Astrocyte (in vitro differentiated cells and primary cell): ENCODE data around the gene GPX6. TPM values are rescaled to one million over a fixed set of nuclear protein-coding genes. Genes with fewer than 3 reads are reported as not detected.
A peak's percentile ranks its signal among the peaks of the same experiment; 100 is the strongest.

ENCODE experiments used
- DNase-seq: peaks from one replicate; pipeline ENCODE4 v3.0.0-alpha.2; 2010; ENCODE audit warnings: low read depth
- FAIRE-seq: peaks from 2 replicates; lab custom pipeline; 2011; peaks lifted over from hg19 to GRCh38; lab: Jason Lieb, UNC
- H2AFZ ChIP-seq: 2 replicates; pipeline ENCODE4 v1.6.0; 2012; ENCODE audit warnings: low read depth, low read length, inconsistent platforms
- H3K27ac ChIP-seq: 2 replicates; pipeline ENCODE4 v1.5.1; 2011; ENCODE audit warnings: low read depth, low read length, inconsistent platforms
- H3K27me3 ChIP-seq: 2 replicates; pipeline ENCODE4 v1.6.0; 2011; ENCODE audit warnings: low read length, inconsistent platforms; ENCODE audit not compliant: insufficient read depth
- H3K36me3 ChIP-seq: 2 replicates; pipeline ENCODE4 v1.5.1; 2011; ENCODE audit warnings: low read length, inconsistent platforms; ENCODE audit not compliant: insufficient read depth
- H3K4me1 ChIP-seq: 2 replicates; pipeline ENCODE4 v1.5.1; 2011; ENCODE audit warnings: low read length, inconsistent platforms; ENCODE audit not compliant: insufficient read depth
- H3K4me2 ChIP-seq: 2 replicates; pipeline ENCODE4 v1.6.0; 2012; ENCODE audit warnings: low read length, inconsistent platforms
- H3K4me3 ChIP-seq: 2 replicates; pipeline ENCODE4 v1.5.1; 2011; ENCODE audit warnings: low read depth, mild to moderate bottlenecking, low read length, inconsistent platforms; ENCODE audit not compliant: insufficient read depth
- H3K79me2 ChIP-seq: 2 replicates; pipeline ENCODE4 v1.6.0; 2012; ENCODE audit warnings: mild to moderate bottlenecking, low read length, inconsistent platforms; ENCODE audit not compliant: insufficient read depth
- H3K9ac ChIP-seq: 2 replicates; pipeline ENCODE4 v1.6.0; 2012; ENCODE audit warnings: mild to moderate bottlenecking, low read length, inconsistent platforms
- H3K9me3 ChIP-seq: 2 replicates; pipeline ENCODE4 v1.5.1; 2012; ENCODE audit warnings: low read depth, mild to moderate bottlenecking, low read length, inconsistent platforms; ENCODE audit not compliant: insufficient read depth
- H4K20me1 ChIP-seq: 2 replicates; pipeline ENCODE4 v1.6.0; 2012; ENCODE audit warnings: low read length, inconsistent platforms; ENCODE audit not compliant: insufficient read depth
- H3K27ac Mint-ChIP-seq: one replicate; pipeline ENCODE4 v1.8.0; 2021; ENCODE audit warnings: mild to moderate bottlenecking, mixed read lengths; ENCODE audit not compliant: unreplicated experiment
- H3K27me3 Mint-ChIP-seq: one replicate; pipeline ENCODE4 v1.8.0; 2021; ENCODE audit warnings: low read depth, mixed read lengths; ENCODE audit not compliant: unreplicated experiment
- H3K36me3 Mint-ChIP-seq: one replicate; pipeline ENCODE4 v1.8.0; 2021; ENCODE audit warnings: low read depth, mixed read lengths; ENCODE audit not compliant: unreplicated experiment
- H3K4me1 Mint-ChIP-seq: one replicate; pipeline ENCODE4 v1.8.0; 2021; ENCODE audit warnings: low read depth, mixed read lengths; ENCODE audit not compliant: unreplicated experiment
- H3K4me3 Mint-ChIP-seq: one replicate; pipeline ENCODE4 v1.8.0; 2021; ENCODE audit warnings: mild to moderate bottlenecking, moderate library complexity, mixed read lengths; ENCODE audit not compliant: unreplicated experiment
- H3K9me3 Mint-ChIP-seq: one replicate; pipeline ENCODE4 v1.8.0; 2021; ENCODE audit warnings: mild to moderate bottlenecking, mixed read lengths; ENCODE audit not compliant: unreplicated experiment
- EZH2 ChIP-seq: IDR thresholded peaks from 2 replicates; pipeline ENCODE4 v1.6.1; 2012; ENCODE audit warnings: mild to moderate bottlenecking, low read length, inconsistent platforms; ENCODE audit not compliant: insufficient read depth
- total RNA-seq: library from RNA; stranded (reverse); gene quantifications from 2 replicates; pipeline ENCODE4 v1.2.1, GENCODE V29; 2021
- TF ChIP-seq, protein P1 (sequence below): IDR thresholded peaks from 2 replicates; pipeline ENCODE4 v1.5.1; 2011; ENCODE audit warnings: low read depth, mild to moderate bottlenecking, inconsistent platforms, low read length, moderate library complexity; ENCODE audit not compliant: insufficient read depth

The GPX6 gene
- total RNA-seq, 1 donor from 2014 or later: not detected

DNA sequence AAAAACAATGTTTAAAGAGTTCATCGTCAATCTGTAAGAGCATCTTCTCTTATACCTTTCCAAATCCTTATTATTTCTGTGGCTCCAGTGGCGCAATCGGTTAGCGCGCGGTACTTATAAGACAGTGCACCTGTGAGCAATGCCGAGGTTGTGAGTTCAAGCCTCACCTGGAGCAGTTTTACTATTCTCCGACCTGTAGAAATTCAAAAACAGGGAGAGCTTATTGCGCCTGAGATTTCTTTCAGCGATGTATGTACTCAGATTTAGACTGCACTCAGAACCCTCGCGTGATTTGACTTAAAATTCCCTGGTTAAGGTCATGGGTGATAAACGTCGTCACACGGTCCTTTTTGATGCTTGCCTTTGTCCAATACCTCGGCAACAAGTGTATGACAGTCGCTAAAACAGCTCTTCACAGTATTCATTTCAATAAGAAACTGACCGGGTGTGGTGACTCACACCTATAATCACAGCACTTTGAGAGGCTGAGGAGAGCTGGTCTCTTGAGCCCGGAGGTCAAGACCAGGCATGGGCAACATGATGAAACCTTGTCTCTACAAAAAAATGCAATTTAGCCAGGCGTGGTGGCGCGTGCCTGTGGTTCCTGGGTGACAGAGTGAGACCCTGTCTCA lies 22.0 kb upstream of the GPX6 start:
- no peaks in the 10 kb centered on the region for H3K36me3 ChIP-seq
- no peaks in the 10 kb centered on the region for H3K4me1 ChIP-seq
- H3K4me3 ChIP-seq: peak overlapping the region; percentile 68
- Mint-ChIP-seq H3K4me1 (peaks cover 3% of the 10 kb centered on the region), H3K4me3 (peak overlapping the region; percentile 80), H3K27me3 (peaks cover 13% of the 10 kb centered on the region), H3K36me3 (no peaks in the 10 kb centered on the region), H3K9me3 (peaks cover 2% of the 10 kb centered on the region), H3K27ac (peak overlapping the region; percentile 58)
- no peak overlapping the region for H3K27ac ChIP-seq
- no peaks in the 10 kb centered on the region for H3K79me2 ChIP-seq
- FAIRE-seq: no peak
- peak overlapping the region; percentile 81 for H3K4me2 ChIP-seq
- no peak overlapping the region for H2AFZ ChIP-seq
- no peak overlapping the region for H3K9ac ChIP-seq
- no peak for DNase-seq
- peaks cover 4% of the 10 kb centered on the region for H3K27me3 ChIP-seq
- H3K9me3 ChIP-seq: no peaks in the 10 kb centered on the region
- H4K20me1 ChIP-seq: no peaks in the 10 kb centered on the region
- TF ChIP-seq EZH2: no peak
- TF ChIP-seq, protein P1, sequence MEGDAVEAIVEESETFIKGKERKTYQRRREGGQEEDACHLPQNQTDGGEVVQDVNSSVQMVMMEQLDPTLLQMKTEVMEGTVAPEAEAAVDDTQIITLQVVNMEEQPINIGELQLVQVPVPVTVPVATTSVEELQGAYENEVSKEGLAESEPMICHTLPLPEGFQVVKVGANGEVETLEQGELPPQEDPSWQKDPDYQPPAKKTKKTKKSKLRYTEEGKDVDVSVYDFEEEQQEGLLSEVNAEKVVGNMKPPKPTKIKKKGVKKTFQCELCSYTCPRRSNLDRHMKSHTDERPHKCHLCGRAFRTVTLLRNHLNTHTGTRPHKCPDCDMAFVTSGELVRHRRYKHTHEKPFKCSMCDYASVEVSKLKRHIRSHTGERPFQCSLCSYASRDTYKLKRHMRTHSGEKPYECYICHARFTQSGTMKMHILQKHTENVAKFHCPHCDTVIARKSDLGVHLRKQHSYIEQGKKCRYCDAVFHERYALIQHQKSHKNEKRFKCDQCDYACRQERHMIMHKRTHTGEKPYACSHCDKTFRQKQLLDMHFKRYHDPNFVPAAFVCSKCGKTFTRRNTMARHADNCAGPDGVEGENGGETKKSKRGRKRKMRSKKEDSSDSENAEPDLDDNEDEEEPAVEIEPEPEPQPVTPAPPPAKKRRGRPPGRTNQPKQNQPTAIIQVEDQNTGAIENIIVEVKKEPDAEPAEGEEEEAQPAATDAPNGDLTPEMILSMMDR: no peak

DNA sequence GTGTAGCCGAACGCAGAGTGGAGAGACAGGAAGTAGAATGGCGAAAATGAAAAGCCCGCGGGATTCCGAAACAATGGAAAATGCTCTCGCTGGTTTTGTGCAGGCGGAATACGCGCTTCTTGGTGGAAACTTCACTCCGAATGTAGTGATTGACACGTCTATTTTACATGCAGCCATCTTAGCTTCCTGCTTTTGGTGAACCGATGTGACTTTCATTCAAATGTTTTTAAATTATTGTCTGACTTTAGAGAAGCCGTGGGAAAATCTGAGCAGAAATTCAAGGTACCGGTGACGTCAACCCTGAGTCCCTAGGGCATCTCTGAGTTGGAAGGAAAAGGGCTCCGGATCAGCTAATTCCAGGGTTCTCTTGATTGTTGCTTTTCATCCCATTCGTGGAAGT lies 21.5 kb upstream of the GPX6 start:
- H2AFZ ChIP-seq: peak overlapping the region; percentile 61
- H3K4me3 ChIP-seq: peak overlapping the region; percentile 68
- no peak overlapping the region for H3K27ac ChIP-seq
- H3K4me2 ChIP-seq: peak overlapping the region; percentile 81
- peak overlapping the region; percentile 23 for H3K9ac ChIP-seq
- H3K36me3 Mint-ChIP-seq: no peaks in the 10 kb centered on the region
- H3K27me3 ChIP-seq: peaks cover 4% of the 10 kb centered on the region
- no peak for TF ChIP-seq EZH2
- TF ChIP-seq, protein P1: no peak
- peak overlapping the region; percentile 75 for H3K27ac Mint-ChIP-seq
- DNase-seq: no peak
- H3K4me1 ChIP-seq: no peaks in the 10 kb centered on the region
- no peak for FAIRE-seq
- H4K20me1 ChIP-seq: no peaks in the 10 kb centered on the region
- H3K27me3 Mint-ChIP-seq: peaks cover 13% of the 10 kb centered on the region
- H3K36me3 ChIP-seq: no peaks in the 10 kb centered on the region
- H3K9me3 Mint-ChIP-seq: peaks cover 2% of the 10 kb centered on the region
- H3K9me3 ChIP-seq: no peaks in the 10 kb centered on the region
- H3K4me1 Mint-ChIP-seq: peaks cover 3% of the 10 kb centered on the region
- peak overlapping the region; percentile 80 for H3K4me3 Mint-ChIP-seq
- H3K79me2 ChIP-seq: no peaks in the 10 kb centered on the region

DNA sequence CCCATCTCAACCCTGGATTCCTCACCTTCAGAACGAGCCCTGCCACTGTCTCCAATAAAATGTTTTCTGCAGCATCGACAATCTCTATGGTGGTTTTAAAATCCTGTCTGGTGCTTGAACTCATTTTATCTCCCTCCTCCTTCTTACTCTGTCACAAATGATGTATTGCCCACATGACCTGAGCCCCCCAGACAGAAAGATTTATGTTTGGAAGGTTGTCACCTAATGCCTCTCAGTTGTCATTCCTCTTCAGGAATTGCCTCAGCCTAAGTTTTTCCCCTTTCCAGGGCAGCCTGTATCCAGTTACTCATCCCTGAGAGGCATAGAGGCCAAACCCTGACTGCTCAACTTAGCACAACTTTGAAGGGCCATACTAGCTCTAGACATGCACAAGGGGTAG lies 19.3 kb upstream of the GPX6 start:
- no peak for FAIRE-seq
- TF ChIP-seq EZH2: no peak
- TF ChIP-seq, protein P1: no peak
- no peak overlapping the region for H3K4me3 ChIP-seq

More for the DNA sequence above, 19.3 kb upstream of the GPX6 start:
- Histone ChIP-seq H4K20me1 (no peaks in the 10 kb centered on the region), H3K4me2 (no peak overlapping the region), H3K4me1 (no peaks in the 10 kb centered on the region), H3K9me3 (no peaks in the 10 kb centered on the region), H3K79me2 (no peaks in the 10 kb centered on the region), H3K27me3 (peaks cover 6% of the 10 kb centered on the region), H3K9ac (no peak overlapping the region), H3K36me3 (no peaks in the 10 kb centered on the region), H2AFZ (no peak overlapping the region), H3K27ac (no peak overlapping the region)
- H3K36me3 Mint-ChIP-seq: no peaks in the 10 kb centered on the region
- H3K4me1 Mint-ChIP-seq: peaks cover 3% of the 10 kb centered on the region
- no peak overlapping the region for H3K27ac Mint-ChIP-seq
- no peak overlapping the region for H3K4me3 Mint-ChIP-seq
- no peak for DNase-seq
- H3K27me3 Mint-ChIP-seq: peaks cover 15% of the 10 kb centered on the region
- peaks cover 2% of the 10 kb centered on the region for H3K9me3 Mint-ChIP-seq
